Urinary bladder (tissue), 4 donors: ENCODE measurements around the gene KCTD18. TPM values are rescaled to one million over a fixed set of nuclear protein-coding genes. Genes with fewer than 3 reads are reported as not detected.
A peak's percentile ranks its signal among the peaks of the same experiment; 100 is the strongest.

Experiments
- DNase-seq: peaks from one replicate; pipeline ENCODE4 v3.0.0-alpha.2; 2015; ENCODE audit errors: extremely low spot score
- H3K27ac ChIP-seq: one replicate; pipeline ENCODE4 v1.5.1; 2013; ENCODE audit warnings: low read depth, mild to moderate bottlenecking, moderate library complexity
- H3K36me3 ChIP-seq: one replicate; pipeline ENCODE4 v1.6.1; 2013; ENCODE audit warnings: mild to moderate bottlenecking, moderate library complexity; ENCODE audit not compliant: insufficient read depth
- H3K4me1 ChIP-seq: one replicate; pipeline ENCODE4 v1.6.1; 2013; ENCODE audit warnings: mild to moderate bottlenecking, moderate library complexity; ENCODE audit not compliant: insufficient read depth
- H3K4me3 ChIP-seq: one replicate; pipeline ENCODE4 v1.5.1; 2013; ENCODE audit warnings: low read depth, low read length
- WGBS: extraction: QIAGEN DNeasy Blood & Tissue Kit; methylation state at CpG from one replicate; pipeline ENCODE4 v1.1.7; 2013; 5-methylcytosine and 5-hydroxymethylcytosine counted together
- polyA plus RNA-seq: library from polyadenylated mRNA; stranded (reverse); fragments of 200-250 nt; gene quantifications from one replicate; pipeline ENCODE4 v1.2.3, GENCODE V29; 2013
- total RNA-seq: library from RNA; depleted of rRNA; stranded (reverse); fragments of >200 nt; gene quantifications from one replicate; pipeline ENCODE4 v1.2.3, GENCODE V29; 2014
- donor health status: healthy with polysubstance abuse.
- donor health status: healthy.

Gene KCTD18
- total and polyA plus RNA-seq, 2 donors = 20.3 to 20.5 TPM

- DNase-seq = no peak
- H3K4me1 ChIP-seq = no peaks in the 10 kb centered on the region
- no peak overlapping the region for H3K27ac ChIP-seq
- 50% methylated on average over 8 of the region's 8 CpGs for WGBS
- peaks cover 2% of the 10 kb centered on the region for H3K36me3 ChIP-seq
- H3K4me3 ChIP-seq = no peak overlapping the region
These were observed 33.0 kb downstream of the KCTD18 start for GRCh38 chr2:200476836-200477235.

- Histone ChIP-seq H3K36me3 (peaks cover 2% of the 10 kb centered on the region), H3K27ac (no peak overlapping the region), H3K4me3 (no peak overlapping the region), H3K4me1 (no peaks in the 10 kb centered on the region)
- 94% methylated on average over 4 of the region's 4 CpGs for whole genome bisulfite sequencing
- no peak for DNase-seq
These were observed 34.1 kb downstream of the KCTD18 start for GRCh38 chr2:200475795-200476194.

- WGBS = 96% methylated on average over 14 of the region's 14 CpGs
- no peaks in the 10 kb centered on the region for H3K4me1 ChIP-seq
- no peak for DNase-seq
- no peak overlapping the region for H3K27ac ChIP-seq
- no peak overlapping the region for H3K4me3 ChIP-seq
- H3K36me3 ChIP-seq = peaks cover 2% of the 10 kb centered on the region
These were observed 36.9 kb downstream of the KCTD18 start for GRCh38 chr2:200472853-200473464.

GRCh38 chr2:200471928-200472645, 37.8 kb downstream of the KCTD18 start:
- Histone ChIP-seq H3K36me3 (peaks cover 2% of the 10 kb centered on the region), H3K4me1 (no peaks in the 10 kb centered on the region), H3K27ac (no peak overlapping the region), H3K4me3 (no peak overlapping the region)
- no peak for DNase-seq
- WGBS = 90% methylated on average over 8 of the region's 8 CpGs

- no peak overlapping the region for H3K27ac ChIP-seq
- H3K4me1 ChIP-seq = no peaks in the 10 kb centered on the region
- peaks cover 2% of the 10 kb centered on the region for H3K36me3 ChIP-seq
- no peak for DNase-seq
- H3K4me3 ChIP-seq = no peak overlapping the region
- whole genome bisulfite sequencing = 63% methylated on average over 8 of the region's 8 CpGs
These were observed 38.5 kb downstream of the KCTD18 start for GRCh38 chr2:200471324-200471848.

GRCh38 chr2:200470230-200470629, 39.6 kb downstream of the KCTD18 start:
- Histone ChIP-seq H3K27ac (no peak overlapping the region), H3K36me3 (peaks cover 2% of the 10 kb centered on the region), H3K4me3 (no peak overlapping the region), H3K4me1 (no peaks in the 10 kb centered on the region)
- DNase-seq = no peak
- 67% methylated on average over 3 of the region's 3 CpGs for WGBS

GRCh38 chr2:200469708-200470211, 40.1 kb downstream of the KCTD18 start:
- 65% methylated on average over 13 of the region's 13 CpGs for WGBS
- no peak overlapping the region for H3K27ac ChIP-seq
- H3K36me3 ChIP-seq = peaks cover 1% of the 10 kb centered on the region
- H3K4me3 ChIP-seq = no peak overlapping the region
- H3K4me1 ChIP-seq = no peaks in the 10 kb centered on the region
- no peak for DNase-seq

GRCh38 chr2:200467806-200468681, 41.8 kb downstream of the KCTD18 start:
- no peak overlapping the region for H3K27ac ChIP-seq
- 88% methylated on average over 8 of the region's 8 CpGs for WGBS
- peaks cover 1% of the 10 kb centered on the region for H3K36me3 ChIP-seq
- no peak for DNase-seq
- no peaks in the 10 kb centered on the region for H3K4me1 ChIP-seq
- no peak overlapping the region for H3K4me3 ChIP-seq

- WGBS = 66% methylated on average over 12 of the region's 12 CpGs
- H3K4me1 ChIP-seq = no peaks in the 10 kb centered on the region
- peak; percentile 51 for DNase-seq
- peaks cover 1% of the 10 kb centered on the region for H3K36me3 ChIP-seq
- H3K27ac ChIP-seq = no peak overlapping the region
- no peak overlapping the region for H3K4me3 ChIP-seq
These were observed 43.1 kb downstream of the KCTD18 start for GRCh38 chr2:200466425-200467418.

- H3K27ac ChIP-seq = no peak overlapping the region
- DNase-seq = no peak
- no peak overlapping the region for H3K4me3 ChIP-seq
- peaks cover 1% of the 10 kb centered on the region for H3K36me3 ChIP-seq
- 87% methylated on average over 2 of the region's 2 CpGs for WGBS
- H3K4me1 ChIP-seq = peaks cover 2% of the 10 kb centered on the region
These were observed 46.4 kb downstream of the KCTD18 start for GRCh38 chr2:200463452-200463851.

GRCh38 chr2:200461846-200462710, 47.8 kb downstream of the KCTD18 start:
- H3K4me3 ChIP-seq = no peak overlapping the region
- peaks cover 1% of the 10 kb centered on the region for H3K36me3 ChIP-seq
- no peak overlapping the region for H3K27ac ChIP-seq
- H3K4me1 ChIP-seq = peaks cover 2% of the 10 kb centered on the region
- WGBS = 91% methylated on average over 2 of the region's 2 CpGs
- no peak for DNase-seq

GRCh38 chr2:200459101-200459500, 50.8 kb downstream of the KCTD18 start:
- no peak for DNase-seq
- H3K36me3 ChIP-seq = peaks cover 1% of the 10 kb centered on the region
- H3K27ac ChIP-seq = no peak overlapping the region
- no peak overlapping the region for H3K4me3 ChIP-seq
- peaks cover 2% of the 10 kb centered on the region for H3K4me1 ChIP-seq
- WGBS = 94% methylated on average over 3 of the region's 3 CpGs
